Measurements from ENCODE around the gene TMEM255B.

GRCh38 chr13:113769881-113770280 lies 10.9 kb downstream of the TMEM255B start:
- no peak for TF ChIP-seq ATF3 (IDR thresholded peaks at IDR 0.05)
- TF ChIP-seq ATF3 (CRISPR knock-in tag; conservative IDR thresholded peaks at IDR 0.05) = no peak
- TF ChIP-seq ZNF551 (CRISPR knock-in tag; IDR thresholded peaks at IDR 0.05) = no peak
- no peak for TF ChIP-seq NCOA1 (IDR thresholded peaks at IDR 0.05; ENCODE audit: low read depth)
- TF ChIP-seq ARID2 (IDR thresholded peaks at IDR 0.05) = no peak
- TF ChIP-seq PATZ1 (CRISPR knock-in tag; IDR thresholded peaks at IDR 0.05; ENCODE audit: borderline replicate concordance) = no peak
- no peak for TF ChIP-seq EZH2 (IDR thresholded peaks at IDR 0.05; ENCODE audit: borderline replicate concordance, low read depth, low read length)
- no peak for TF ChIP-seq MLX (CRISPR knock-in tag; conservative IDR thresholded peaks at IDR 0.05)
- TF ChIP-seq ZFP91 (CRISPR knock-in tag; IDR thresholded peaks at IDR 0.05) = no peak
- no peak for TF ChIP-seq EP300 (IDR thresholded peaks at IDR 0.05; ENCODE audit: low read length)
- no peak for TF ChIP-seq RFX7 (CRISPR knock-in tag; IDR thresholded peaks at IDR 0.05)
- TF ChIP-seq CTCF (IDR thresholded peaks at IDR 0.05 in 2 of 3, conservative IDR thresholded peaks at IDR 0.05 in 1 of 3; ENCODE audit: insufficient read depth in 2 of 3, low read depth in 1 of 3, low read length in 3 of 3) = no peak
- TF ChIP-seq SMC3 (conservative IDR thresholded peaks at IDR 0.05; ENCODE audit: insufficient read depth, low read depth, low read length) = no peak
